ENCODE results near the gene KRT83. TPM values are rescaled to one million over a fixed set of nuclear protein-coding genes. Genes with fewer than 3 reads are reported as not detected.

KRT83 gene
- total and polyA plus RNA-seq, 10 of the 15 experiments (the other 5 are each of a cell fraction or from before 2014, with no cell fraction given): not detected

DNA sequence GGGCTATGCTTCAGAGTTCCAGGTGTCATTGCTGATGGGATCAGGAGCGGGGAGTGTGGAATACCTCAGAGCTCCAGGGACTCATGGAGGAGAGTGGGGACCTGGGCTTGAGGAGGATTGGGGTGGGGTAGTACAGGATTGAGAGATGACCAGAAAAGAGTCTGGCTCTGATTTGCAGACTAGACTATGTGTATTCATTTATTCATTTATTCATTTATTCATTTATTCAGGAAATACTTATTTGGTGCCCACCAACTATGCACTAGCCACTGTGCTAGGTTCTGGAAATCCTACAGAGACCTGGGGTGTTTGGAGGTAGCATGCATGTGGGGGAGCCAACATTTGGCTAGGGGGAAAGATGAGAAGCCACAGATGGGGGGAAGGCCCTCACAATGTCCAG lies 871 bp upstream of the KRT83 start:
- Histone ChIP-seq H3K9me3 (replicated peaks; ENCODE audit: control insufficient read depth, insufficient read depth, low read length) (no peaks in the 10 kb centered on the region), H3K27me3 (replicated peaks in 1 of 2; ENCODE audit: control insufficient read depth in 2 of 2, insufficient read depth in 2 of 2, low read length in 1 of 2) (peaks cover 3 to 8% of the 10 kb centered on the region in 2 experiments), H3K36me3 (ENCODE audit: control insufficient read depth in 2 of 2, insufficient read depth in 2 of 2, low read length in 1 of 2) (no peaks in the 10 kb centered on the region), H3K79me2 (ENCODE audit: control insufficient read depth, insufficient read depth, low read length) (no peaks in the 10 kb centered on the region), H4K20me1 (ENCODE audit: control insufficient read depth, insufficient read depth) (no peaks in the 10 kb centered on the region), H3K27ac (ENCODE audit: control insufficient read depth, insufficient read depth) (no peak overlapping the region), H3K4me3 (no peak overlapping the region), H2AFZ (ENCODE audit: control insufficient read depth, low read depth, low read length) (no peak overlapping the region), H3K4me2 (ENCODE audit: control insufficient read depth, insufficient read depth) (no peak overlapping the region), H3K4me1 (ENCODE audit: control insufficient read depth, insufficient read depth, low read length) (no peaks in the 10 kb centered on the region; the same call in 1 of the 2 replicates), H3K9ac (ENCODE audit: control insufficient read depth, insufficient read depth, low read length) (no peak overlapping the region)
- RAD21 ChIA-PET (ENCODE audit: unreplicated experiment): no interaction called here
- DNase-seq (ENCODE audit: low read depth, low spot score) (no peak), FAIRE-seq (no peak), ATAC-seq (no peak)
- BruUV-seq (replicated peaks): no TSS peak
- 84% methylated on average over 1 of the region's 1 CpG for WGBS (ENCODE audit: insufficient coverage, insufficient replicate concordance, low lambda C conversion rate, missing lambda C conversion rate)
- in situ Hi-C loops (cut with MboI): loop anchor here (10.0 kb wide), 1 partner anchor 167 kb away; no protein-coding TSS in a partner anchor
- SMC1A ChIA-PET (ENCODE audit: uncharacterized antibody, unreplicated experiment): interaction anchor here (0.6 kb wide), 1 partner anchor 236 kb away, joined by 3 read pairs; no protein-coding TSS in a partner anchor
- CTCF ChIA-PET: no interaction called here
- TF ChIP-seq POLR2AphosphoS2 (IDR thresholded peaks at IDR 0.05; ENCODE audit: low read depth, low read length) (no peak), EZH2 (IDR thresholded peaks at IDR 0.05; ENCODE audit: borderline replicate concordance, control insufficient read depth, low read depth, low read length) (no peak)
- TF ChIP-seq, protein P1, sequence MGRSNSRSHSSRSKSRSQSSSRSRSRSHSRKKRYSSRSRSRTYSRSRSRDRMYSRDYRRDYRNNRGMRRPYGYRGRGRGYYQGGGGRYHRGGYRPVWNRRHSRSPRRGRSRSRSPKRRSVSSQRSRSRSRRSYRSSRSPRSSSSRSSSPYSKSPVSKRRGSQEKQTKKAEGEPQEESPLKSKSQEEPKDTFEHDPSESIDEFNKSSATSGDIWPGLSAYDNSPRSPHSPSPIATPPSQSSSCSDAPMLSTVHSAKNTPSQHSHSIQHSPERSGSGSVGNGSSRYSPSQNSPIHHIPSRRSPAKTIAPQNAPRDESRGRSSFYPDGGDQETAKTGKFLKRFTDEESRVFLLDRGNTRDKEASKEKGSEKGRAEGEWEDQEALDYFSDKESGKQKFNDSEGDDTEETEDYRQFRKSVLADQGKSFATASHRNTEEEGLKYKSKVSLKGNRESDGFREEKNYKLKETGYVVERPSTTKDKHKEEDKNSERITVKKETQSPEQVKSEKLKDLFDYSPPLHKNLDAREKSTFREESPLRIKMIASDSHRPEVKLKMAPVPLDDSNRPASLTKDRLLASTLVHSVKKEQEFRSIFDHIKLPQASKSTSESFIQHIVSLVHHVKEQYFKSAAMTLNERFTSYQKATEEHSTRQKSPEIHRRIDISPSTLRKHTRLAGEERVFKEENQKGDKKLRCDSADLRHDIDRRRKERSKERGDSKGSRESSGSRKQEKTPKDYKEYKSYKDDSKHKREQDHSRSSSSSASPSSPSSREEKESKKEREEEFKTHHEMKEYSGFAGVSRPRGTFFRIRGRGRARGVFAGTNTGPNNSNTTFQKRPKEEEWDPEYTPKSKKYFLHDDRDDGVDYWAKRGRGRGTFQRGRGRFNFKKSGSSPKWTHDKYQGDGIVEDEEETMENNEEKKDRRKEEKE (IDR thresholded peaks at IDR 0.05): no peak
- intact Hi-C loops (cut with micrococcal nuclease; ENCODE audit: unreplicated experiment): loop anchor here (10.0 kb wide), 1 partner anchor 107 kb away; no protein-coding TSS in a partner anchor
- POLR2A ChIA-PET: no interaction called here

DNA sequence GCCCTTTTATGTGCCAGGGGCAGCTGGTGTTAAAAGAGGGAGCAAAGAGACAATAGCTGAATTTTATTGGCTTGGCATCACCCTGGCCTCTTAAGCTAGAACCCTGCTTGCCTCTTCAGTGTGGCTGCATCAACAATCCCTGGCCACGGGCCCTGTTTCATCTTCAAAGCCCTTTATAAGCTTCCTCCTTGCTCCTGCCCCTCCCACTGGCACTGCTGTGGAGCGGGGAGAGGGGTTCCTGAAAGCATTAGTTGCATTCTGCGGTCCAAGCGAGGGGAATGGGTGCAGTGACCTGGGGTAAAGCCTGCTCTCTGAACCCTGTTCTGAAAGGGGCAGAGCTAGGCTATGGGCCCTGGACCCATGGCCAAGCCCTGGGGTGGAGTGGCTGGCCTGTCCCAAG lies 220 bp upstream of the KRT83 start:
- CTCF ChIA-PET: interaction anchor here (1.0 kb wide), 1 partner anchor 11 kb away, joined by 3 read pairs; no protein-coding TSS in a partner anchor
- Histone ChIP-seq H3K27ac (ENCODE audit: control insufficient read depth, insufficient read depth) (no peak overlapping the region), H3K9ac (ENCODE audit: control insufficient read depth, insufficient read depth, low read length) (no peak overlapping the region), H3K79me2 (ENCODE audit: control insufficient read depth, insufficient read depth, low read length) (no peaks in the 10 kb centered on the region), H3K9me3 (replicated peaks; ENCODE audit: control insufficient read depth, insufficient read depth, low read length) (no peaks in the 10 kb centered on the region), H4K20me1 (ENCODE audit: control insufficient read depth, insufficient read depth) (no peaks in the 10 kb centered on the region), H3K27me3 (replicated peaks in 1 of 2; ENCODE audit: control insufficient read depth in 2 of 2, insufficient read depth in 2 of 2, low read length in 1 of 2) (peaks cover 3 to 8% of the 10 kb centered on the region in 2 experiments), H3K4me1 (ENCODE audit: control insufficient read depth, insufficient read depth, low read length) (no peaks in the 10 kb centered on the region), H3K4me3 (no peak overlapping the region), H3K4me2 (ENCODE audit: control insufficient read depth, insufficient read depth) (no peak overlapping the region), H2AFZ (ENCODE audit: control insufficient read depth, low read depth, low read length) (no peak overlapping the region), H3K36me3 (ENCODE audit: control insufficient read depth in 2 of 2, insufficient read depth in 2 of 2, low read length in 1 of 2) (no peaks in the 10 kb centered on the region)
- BruUV-seq (replicated peaks): no TSS peak
- SMC1A ChIA-PET (ENCODE audit: uncharacterized antibody, unreplicated experiment): no interaction called here
- RAD21 ChIA-PET (ENCODE audit: unreplicated experiment): no interaction called here
- ATAC-seq (no peak), DNase-seq (ENCODE audit: low read depth, low spot score) (no peak), FAIRE-seq (no peak)
- WGBS (ENCODE audit: insufficient coverage, insufficient replicate concordance, low lambda C conversion rate, missing lambda C conversion rate): 8% methylated on average over 4 of the region's 4 CpGs
- in situ Hi-C loops (cut with MboI) (loop anchor here (10.0 kb wide), 1 partner anchor 167 kb away; no protein-coding TSS in a partner anchor), intact Hi-C loops (cut with micrococcal nuclease; ENCODE audit: unreplicated experiment) (loop anchor here (10.0 kb wide), 1 partner anchor 107 kb away; no protein-coding TSS in a partner anchor)
- POLR2A ChIA-PET: no interaction called here
- TF ChIP-seq RELA (IDR thresholded peaks at IDR 0.05; ENCODE audit: borderline replicate concordance, partially characterized antibody) (no peak), CHD2 (IDR thresholded peaks at IDR 0.05; ENCODE audit: borderline replicate concordance, low read depth, low read length) (no peak), SUZ12 (IDR thresholded peaks at IDR 0.05; ENCODE audit: unreplicated experiment) (no peak), KDM1A (IDR thresholded peaks at IDR 0.05; ENCODE audit: borderline replicate concordance) (no peak), ZNF384 (IDR thresholded peaks at IDR 0.05; ENCODE audit: borderline replicate concordance, low read depth, low read length) (no peak), CHD4 (IDR thresholded peaks at IDR 0.05) (no peak)
- TF ChIP-seq, protein P2, sequence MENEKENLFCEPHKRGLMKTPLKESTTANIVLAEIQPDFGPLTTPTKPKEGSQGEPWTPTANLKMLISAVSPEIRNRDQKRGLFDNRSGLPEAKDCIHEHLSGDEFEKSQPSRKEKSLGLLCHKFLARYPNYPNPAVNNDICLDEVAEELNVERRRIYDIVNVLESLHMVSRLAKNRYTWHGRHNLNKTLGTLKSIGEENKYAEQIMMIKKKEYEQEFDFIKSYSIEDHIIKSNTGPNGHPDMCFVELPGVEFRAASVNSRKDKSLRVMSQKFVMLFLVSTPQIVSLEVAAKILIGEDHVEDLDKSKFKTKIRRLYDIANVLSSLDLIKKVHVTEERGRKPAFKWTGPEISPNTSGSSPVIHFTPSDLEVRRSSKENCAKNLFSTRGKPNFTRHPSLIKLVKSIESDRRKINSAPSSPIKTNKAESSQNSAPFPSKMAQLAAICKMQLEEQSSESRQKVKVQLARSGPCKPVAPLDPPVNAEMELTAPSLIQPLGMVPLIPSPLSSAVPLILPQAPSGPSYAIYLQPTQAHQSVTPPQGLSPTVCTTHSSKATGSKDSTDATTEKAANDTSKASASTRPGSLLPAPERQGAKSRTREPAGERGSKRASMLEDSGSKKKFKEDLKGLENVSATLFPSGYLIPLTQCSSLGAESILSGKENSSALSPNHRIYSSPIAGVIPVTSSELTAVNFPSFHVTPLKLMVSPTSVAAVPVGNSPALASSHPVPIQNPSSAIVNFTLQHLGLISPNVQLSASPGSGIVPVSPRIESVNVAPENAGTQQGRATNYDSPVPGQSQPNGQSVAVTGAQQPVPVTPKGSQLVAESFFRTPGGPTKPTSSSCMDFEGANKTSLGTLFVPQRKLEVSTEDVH (IDR thresholded peaks at IDR 0.05; ENCODE audit: low read depth, partially characterized antibody): no peak

Measured in GM12878 (cell line).